GM12878 (cell line): Measurements from ENCODE around the gene ROBO1. TPM values are rescaled to one million over a fixed set of nuclear protein-coding genes. Genes with fewer than 3 reads are reported as not detected.
A peak's percentile ranks its signal among the peaks of the same experiment; 100 is the strongest.

ENCODE experiments used
- ATAC-seq: fragments of 200-7000 bp; cut with Tn5 transposase; 3 replicates; pipeline ENCODE4 v1.9.1; 2020; ENCODE audit warnings: mild to moderate bottlenecking, moderate library complexity
- BruUV-seq: library from RNA; stranded (reverse); fragments of 400-500 nt; replicated peaks from 2 replicates; lab custom pipeline; 2021; lab: Mats Ljungman, UMichigan
- CTCF ChIA-PET: fragments of 300-600 bp; sonication (Branson Sonifier 250); formaldehyde crosslinking; extraction: SDS; loops from one replicate; lab custom pipeline; 2021; ENCODE audit warnings: inconsistent platforms; lab: Yijun Ruan, JAX
- POLR2A ChIA-PET: fragments of 350-600 bp; formaldehyde crosslinking; extraction: SDS; loops from one replicate; lab custom pipeline; 2021; ENCODE audit warnings: inconsistent platforms; lab: Charles Lee
- RAD21 ChIA-PET: fragments of 300-600 bp; sonication (Branson Sonifier 250); formaldehyde crosslinking; loops from one replicate; lab custom pipeline; 2023; ENCODE audit warnings: antibody characterized with exemption; ENCODE audit not compliant: unreplicated experiment; lab: Charles Lee
- SMC1A ChIA-PET: fragments of 300-600 bp; sonication (Branson Sonifier 250); formaldehyde crosslinking; loops from one replicate; lab custom pipeline; 2023; ENCODE audit not compliant: unreplicated experiment, uncharacterized antibody; lab: Charles Lee
- DNase-seq: peaks from one replicate; pipeline ENCODE4 v3.0.0-alpha.2; 2011; ENCODE audit warnings: low read depth, low spot score
- FAIRE-seq: peaks from 3 replicates; lab custom pipeline; 2011; peaks lifted over from hg19 to GRCh38; lab: Jason Lieb, UNC
- H2AFZ ChIP-seq: 2 replicates; pipeline ENCODE4 v1.6.0; 2011; ENCODE audit warnings: low read depth, low read length, control low read depth; ENCODE audit not compliant: control insufficient read depth
- H3K27ac ChIP-seq: 2 replicates; pipeline ENCODE4 v1.5.1; 2011; ENCODE audit warnings: control low read depth; ENCODE audit not compliant: control insufficient read depth, insufficient read depth
- H3K27me3 ChIP-seq, 2 experiments: replicated peaks in 1 of 2; 2 replicates each; pipeline versions ENCODE4 v1.6.0 to v1.6.1; 2011; ENCODE audit warnings: low read length in 1 of 2; ENCODE audit not compliant: control insufficient read depth in 2 of 2, insufficient read depth in 2 of 2
- H3K36me3 ChIP-seq, 2 experiments: 2 replicates each; pipeline ENCODE4 v1.5.1; 2011; ENCODE audit warnings: low read length in 1 of 2; ENCODE audit not compliant: control insufficient read depth in 2 of 2, insufficient read depth in 2 of 2
- H3K4me1 ChIP-seq: 2 replicates; pipeline ENCODE4 v1.6.1; 2011; ENCODE audit warnings: mild to moderate bottlenecking, low read length, moderate library complexity, mixed read lengths; ENCODE audit not compliant: control insufficient read depth, insufficient read depth
- H3K4me2 ChIP-seq: 2 replicates; pipeline ENCODE4 v1.6.0; 2011; ENCODE audit warnings: control low read depth; ENCODE audit not compliant: control insufficient read depth, insufficient read depth
- H3K4me3 ChIP-seq: fragments of 200-600 bp; sonication (generic); 2 replicates; pipeline ENCODE4 v1.5.1; 2016
- H3K79me2 ChIP-seq: 2 replicates; pipeline ENCODE4 v1.6.0; 2011; ENCODE audit warnings: low read length; ENCODE audit not compliant: control insufficient read depth, insufficient read depth
- H3K9ac ChIP-seq: 2 replicates; pipeline ENCODE4 v1.8.0; 2011; ENCODE audit warnings: low read length, control low read depth, mixed read lengths; ENCODE audit not compliant: control insufficient read depth, insufficient read depth
- H3K9me3 ChIP-seq: replicated peaks from 3 replicates; pipeline ENCODE4 v1.5.1; 2011; ENCODE audit warnings: mild to moderate bottlenecking, low read length; ENCODE audit not compliant: control insufficient read depth, insufficient read depth
- H4K20me1 ChIP-seq: 2 replicates; pipeline ENCODE4 v1.6.0; 2011; ENCODE audit not compliant: control insufficient read depth, insufficient read depth
- ATF2 ChIP-seq: IDR thresholded peaks from 2 replicates; pipeline ENCODE4 v1.6.1; 2012; ENCODE audit warnings: low read length, inconsistent platforms
- CTCF ChIP-seq, 3 experiments: IDR thresholded peaks in 2 of 3; conservative IDR thresholded peaks in 1 of 3; 2 replicates each; pipeline ENCODE4 v1.5.1; 2011; ENCODE audit warnings: low read depth in 3 of 3, low read length in 3 of 3, mild to moderate bottlenecking in 3 of 3, control low read depth in 2 of 3, moderate library complexity in 2 of 3, inconsistent platforms in 1 of 3, mixed read lengths in 1 of 3; ENCODE audit not compliant: control insufficient read depth in 2 of 3, insufficient read depth in 1 of 3; ENCODE audit errors: extremely low read depth in 1 of 3
- MYB ChIP-seq: fragments of 150-350 bp; IDR thresholded peaks from 2 replicates; pipeline ENCODE4 v1.6.1; 2014; ENCODE audit warnings: mild to moderate bottlenecking, low read depth, low read length, borderline replicate concordance
- NR2F1 ChIP-seq: fragments of 450-650 bp; conservative IDR thresholded peaks from 2 replicates; pipeline ENCODE4 v1.6.1; 2017; ENCODE audit warnings: mild to moderate bottlenecking
- NRF1 ChIP-seq: conservative IDR thresholded peaks from 2 replicates; pipeline ENCODE4 v1.6.1; 2011; ENCODE audit warnings: mild to moderate bottlenecking, low read depth, low read length, improper control_type of control experiment
- PAX8 ChIP-seq: fragments of 450-650 bp; IDR thresholded peaks from 2 replicates; pipeline ENCODE4 v1.6.1; 2017; ENCODE audit warnings: mild to moderate bottlenecking, moderate library complexity
- SMAD1 ChIP-seq: fragments of 450-650 bp; IDR thresholded peaks from 2 replicates; pipeline ENCODE4 v1.6.1; 2018; ENCODE audit warnings: mild to moderate bottlenecking, low read depth; ENCODE audit not compliant: partially characterized antibody
- SRF ChIP-seq, 2 experiments: IDR thresholded peaks; 2 replicates each; pipeline ENCODE4 v1.6.1; 2011; ENCODE audit warnings: low read depth in 2 of 2, low read length in 2 of 2, mild to moderate bottlenecking in 1 of 2, moderate library complexity in 1 of 2
- SUPT20H ChIP-seq: IDR thresholded peaks from 2 replicates; pipeline ENCODE4 v1.6.1; 2011; ENCODE audit warnings: low read depth, mild to moderate bottlenecking, low read length, moderate library complexity, borderline replicate concordance; ENCODE audit not compliant: control insufficient read depth
- ZNF24 ChIP-seq: fragments of 450-650 bp; IDR thresholded peaks from 2 replicates; pipeline ENCODE4 v1.6.1; 2017; ENCODE audit warnings: antibody characterized with exemption, mild to moderate bottlenecking
- WGBS: methylation state at CpG from one replicate; pipeline ENCODE4 v1.1.6; 2016; ENCODE audit warnings: low lambda C conversion rate; ENCODE audit not compliant: insufficient replicate concordance, insufficient coverage; ENCODE audit errors: missing lambda C conversion rate; 5-methylcytosine and 5-hydroxymethylcytosine counted together
- in situ Hi-C: fragments of 300-500 bp; cut with MboI; formaldehyde crosslinking; loops from 9 replicates; pipeline ENCODE4 v1.14.3; 2018; ENCODE audit warnings: mixed read lengths
- intact Hi-C: fragments of 100-400 bp; cut with micrococcal nuclease; formaldehyde crosslinking; loops from one replicate; pipeline ENCODE4 v1.14.2; 2022; ENCODE audit not compliant: unreplicated experiment
- polyA plus RNA-seq, 11 experiments: library from polyadenylated mRNA; depleted of rRNA in 4 of 11; unstranded in 6 of 11; stranded (reverse) in 5 of 11; fragments of >200 nt; fragmentation: Nextera tagmentation in 4 of 11; fragmentation: Illumina TruSeq in 1 of 11; extraction: Ambion mirVana in 4 of 11; extraction: Trizol in 1 of 11; gene quantifications; 1 replicate in 1 of 11; 2 replicates in 10 of 11; pipeline versions ENCODE4 v1.2.1 to v1.2.3, GENCODE V29; 2011 to 2016; ENCODE audit warnings: inconsistent platforms in 2 of 11, missing spikeins in 2 of 11, low read depth in 1 of 11
- total RNA-seq, 4 experiments: library from RNA; depleted of rRNA in 3 of 4; stranded (reverse); fragments of >200 nt in 3 of 4; fragmentation: Illumina TruSeq in 1 of 4; extraction: Trizol in 1 of 4; gene quantifications; 2 replicates each; pipeline versions ENCODE4 v1.2.1 to v1.2.3, GENCODE V29; 2013 to 2021

ROBO1 gene
- total and polyA plus RNA-seq, 10 of the 15 experiments (the other 5 are each of a cell fraction or from before 2014, with no cell fraction given), result 0.29 to 46.5 (median 1.2) TPM

GRCh38 chr3:78911394-78911793 is 856.4 kb downstream of the ROBO1 start:
- RAD21 ChIA-PET, result interaction anchor here (1.6 kb wide), 1 partner anchor 40 kb away, joined by 4 read pairs; no protein-coding TSS in a partner anchor

GRCh38 chr3:78908236-78908635 is 859.6 kb downstream of the ROBO1 start:
- Histone ChIP-seq H3K9ac (no peak overlapping the region), H4K20me1 (no peaks in the 10 kb centered on the region), H3K27me3 (no peaks in the 10 kb centered on the region), H2AFZ (no peak overlapping the region), H3K4me3 (no peak overlapping the region), H3K4me2 (no peak overlapping the region), H3K4me1 (no peaks in the 10 kb centered on the region), H3K79me2 (no peaks in the 10 kb centered on the region), H3K9me3 (no peaks in the 10 kb centered on the region; the same call in 1 of the 3 replicates), H3K27ac (no peak overlapping the region), H3K36me3 (no peaks in the 10 kb centered on the region)
- ChIA-PET RAD21 (no interaction called here), CTCF (no interaction called here), SMC1A (interaction anchor here (1.0 kb wide), 2 partner anchors 11 to 27 kb away, joined by 3 read pairs; no protein-coding TSS in a partner anchor), POLR2A (no interaction called here)
- intact Hi-C loops (no loop called here), in situ Hi-C loops (no loop called here)
- DNase-seq, result no peak
- 79% methylated on average over 3 of the region's 3 CpGs for WGBS
- no peak for FAIRE-seq
- ATAC-seq, result no peak
- BruUV-seq, result no TSS peak
- no peak for TF ChIP-seq SMAD1
- no peak for TF ChIP-seq MYB
- no peak for TF ChIP-seq NRF1
- no peak for TF ChIP-seq ZNF24
- TF ChIP-seq SRF (IDR thresholded peaks at IDR 0.05; ENCODE audit: low read depth in 2 of 2, low read length in 2 of 2), result no peak
- no peak for TF ChIP-seq CTCF (IDR thresholded peaks at IDR 0.05 in 2 of 3, conservative IDR thresholded peaks at IDR 0.05 in 1 of 3; ENCODE audit: control insufficient read depth in 2 of 3, extremely low read depth in 1 of 3, insufficient read depth in 1 of 3, low read depth in 3 of 3, low read length in 3 of 3)
- TF ChIP-seq ATF2, result no peak
- TF ChIP-seq PAX8, result no peak

More at GRCh38 chr3:78911394-78911793, 856.4 kb downstream of the ROBO1 start:
- Histone ChIP-seq H2AFZ (no peak overlapping the region), H3K36me3 (no peaks in the 10 kb centered on the region), H3K9ac (no peak overlapping the region), H3K79me2 (no peaks in the 10 kb centered on the region), H3K27me3 (no peaks in the 10 kb centered on the region), H3K4me1 (no peaks in the 10 kb centered on the region), H3K4me2 (no peak overlapping the region), H3K9me3 (no peaks in the 10 kb centered on the region; the same call in 1 of the 3 replicates), H3K4me3 (no peak overlapping the region), H4K20me1 (no peaks in the 10 kb centered on the region), H3K27ac (no peak overlapping the region)
- in situ Hi-C loops, result no loop called here
- POLR2A ChIA-PET, result interaction anchor here (1.1 to 1.6 kb wide), 2 partner anchors 11 to 61 kb away, joined by 3 to 4 read pairs; no protein-coding TSS in a partner anchor
- TF ChIP-seq SUPT20H (no peak), NR2F1 (0 out of 2 replicates have a peak, but pooled peaks have one; percentile 26)
- CTCF ChIA-PET, result interaction anchor here (1.1 kb wide), 1 partner anchor 26 kb away, joined by 4 read pairs; no protein-coding TSS in a partner anchor
- FAIRE-seq, result no peak
- SMC1A ChIA-PET, result interaction anchor here (0.6 to 1.5 kb wide), 5 partner anchors 17 to 93 kb away, joined by 3 read pairs; no protein-coding TSS in a partner anchor
- intact Hi-C loops, result no loop called here
- DNase-seq, result no peak
- BruUV-seq, result no TSS peak
- no peak for ATAC-seq
- 59% methylated on average over 4 of the region's 4 CpGs for WGBS
